C4-2B (cell line): ENCODE results near the gene ABCA8.
"Not testable (repeated sequence)": the region's sequence is repeated elsewhere in the genome, so short reads cannot be mapped to it uniquely, and the experiment has no call there.

ENCODE experiments used
- H3K27ac ChIP-seq: fragments of 450-650 bp; 2 replicates; pipeline ENCODE4 v1.5.1; 2017
- ZFX ChIP-seq: fragments of 450-650 bp; IDR thresholded peaks from 2 replicates; pipeline ENCODE4 v1.6.1; 2017
- TF ChIP-seq, protein P1 (sequence below): fragments of 450-650 bp; conservative IDR thresholded peaks from 2 replicates; pipeline ENCODE4 v1.5.1; 2017; ENCODE audit warnings: mild to moderate bottlenecking

Gene ABCA8

DNA sequence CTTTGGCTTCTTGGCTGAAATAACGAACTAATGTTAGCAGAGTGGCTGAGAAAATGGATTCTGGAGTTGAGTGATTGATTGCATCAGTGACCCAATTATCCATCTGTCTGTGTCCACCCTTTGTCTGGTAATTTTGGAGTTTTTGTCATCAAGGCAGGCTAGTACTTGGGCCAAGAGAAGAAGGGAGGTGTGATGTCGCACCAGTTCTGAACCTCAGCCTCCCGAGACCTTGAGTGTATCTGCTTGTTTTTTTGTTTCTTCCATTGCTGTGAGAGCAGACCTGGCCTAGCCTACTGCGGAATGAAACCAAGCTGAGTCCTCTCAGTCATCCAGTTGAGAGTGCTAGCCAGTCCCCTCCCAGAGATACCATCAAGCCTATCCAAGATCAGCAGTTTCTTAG lies 4.5 kb downstream of the ABCA8 start:
- no peak overlapping the region for H3K27ac ChIP-seq
- TF ChIP-seq, protein P1, sequence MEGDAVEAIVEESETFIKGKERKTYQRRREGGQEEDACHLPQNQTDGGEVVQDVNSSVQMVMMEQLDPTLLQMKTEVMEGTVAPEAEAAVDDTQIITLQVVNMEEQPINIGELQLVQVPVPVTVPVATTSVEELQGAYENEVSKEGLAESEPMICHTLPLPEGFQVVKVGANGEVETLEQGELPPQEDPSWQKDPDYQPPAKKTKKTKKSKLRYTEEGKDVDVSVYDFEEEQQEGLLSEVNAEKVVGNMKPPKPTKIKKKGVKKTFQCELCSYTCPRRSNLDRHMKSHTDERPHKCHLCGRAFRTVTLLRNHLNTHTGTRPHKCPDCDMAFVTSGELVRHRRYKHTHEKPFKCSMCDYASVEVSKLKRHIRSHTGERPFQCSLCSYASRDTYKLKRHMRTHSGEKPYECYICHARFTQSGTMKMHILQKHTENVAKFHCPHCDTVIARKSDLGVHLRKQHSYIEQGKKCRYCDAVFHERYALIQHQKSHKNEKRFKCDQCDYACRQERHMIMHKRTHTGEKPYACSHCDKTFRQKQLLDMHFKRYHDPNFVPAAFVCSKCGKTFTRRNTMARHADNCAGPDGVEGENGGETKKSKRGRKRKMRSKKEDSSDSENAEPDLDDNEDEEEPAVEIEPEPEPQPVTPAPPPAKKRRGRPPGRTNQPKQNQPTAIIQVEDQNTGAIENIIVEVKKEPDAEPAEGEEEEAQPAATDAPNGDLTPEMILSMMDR: no peak
- TF ChIP-seq ZFX: no peak

DNA sequence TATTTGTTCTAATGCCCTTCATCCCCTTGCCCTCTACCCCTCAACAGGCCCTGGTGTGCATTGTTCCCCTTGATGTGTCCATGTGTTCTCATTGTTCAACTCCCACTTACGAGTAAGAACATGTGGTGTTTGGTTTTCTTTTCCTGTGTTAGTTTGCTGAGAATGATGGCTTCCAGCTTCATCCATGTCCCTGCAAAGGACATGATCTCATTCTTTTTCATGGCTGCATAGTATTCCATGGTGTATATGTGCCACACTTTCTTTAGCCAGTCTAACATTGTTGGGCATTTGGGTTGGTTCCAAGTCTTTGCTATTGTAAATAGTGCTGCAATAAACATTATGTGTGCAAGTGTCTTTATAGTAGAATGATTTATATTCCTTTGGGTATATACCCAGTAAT lies 7.3 kb downstream of the ABCA8 start:
- H3K27ac ChIP-seq: not testable (repeated sequence)

DNA sequence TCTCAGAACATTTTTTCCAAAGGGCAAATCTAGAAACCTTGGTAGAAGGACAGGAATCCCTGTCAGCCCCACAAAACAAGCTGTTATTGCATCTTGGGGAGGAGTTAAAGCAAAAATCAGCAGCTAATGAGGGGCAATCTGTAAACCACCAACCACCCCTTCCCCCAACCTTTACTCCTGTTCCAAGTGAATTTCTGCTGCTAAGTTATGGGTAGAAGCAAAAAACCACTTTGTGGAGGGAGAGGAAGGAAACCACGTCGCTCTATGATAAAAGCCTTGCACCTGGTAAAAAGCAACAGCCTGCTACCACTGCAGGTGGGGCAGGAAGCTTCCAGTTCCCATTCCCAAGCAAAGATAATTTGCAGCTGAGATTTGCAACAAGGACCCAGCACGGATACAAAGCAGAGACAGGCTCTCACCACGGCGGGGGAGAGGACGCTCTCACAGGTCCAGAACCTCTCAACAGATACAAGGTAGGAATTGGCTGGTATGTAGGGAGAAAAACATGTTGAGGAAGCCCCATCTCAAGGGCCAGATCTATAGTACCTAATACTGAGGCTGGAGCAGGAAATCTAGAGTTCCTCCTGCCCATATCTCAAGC lies 10.7 kb downstream of the ABCA8 start:
- no peak for TF ChIP-seq ZFX
- TF ChIP-seq, protein P1: no peak
- no peak overlapping the region for H3K27ac ChIP-seq

DNA sequence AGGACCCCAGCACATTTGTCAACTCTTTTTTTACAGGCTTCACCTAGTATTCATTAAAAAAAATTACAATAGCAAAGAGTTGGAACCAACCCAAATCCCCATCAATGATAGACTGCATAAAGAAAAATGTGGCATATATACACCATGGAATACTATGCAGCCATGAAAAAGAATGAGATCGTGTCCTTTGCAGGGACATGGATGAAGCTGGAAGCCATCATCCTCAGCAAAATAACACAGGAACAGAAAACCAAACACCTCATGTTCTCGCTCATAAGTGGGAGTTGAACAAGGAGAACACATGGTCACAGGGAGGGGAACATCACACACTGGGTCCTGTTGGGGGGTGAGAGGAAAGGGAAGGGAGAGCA lies 11.4 kb downstream of the ABCA8 start:
- H3K27ac ChIP-seq: not testable (repeated sequence)

DNA sequence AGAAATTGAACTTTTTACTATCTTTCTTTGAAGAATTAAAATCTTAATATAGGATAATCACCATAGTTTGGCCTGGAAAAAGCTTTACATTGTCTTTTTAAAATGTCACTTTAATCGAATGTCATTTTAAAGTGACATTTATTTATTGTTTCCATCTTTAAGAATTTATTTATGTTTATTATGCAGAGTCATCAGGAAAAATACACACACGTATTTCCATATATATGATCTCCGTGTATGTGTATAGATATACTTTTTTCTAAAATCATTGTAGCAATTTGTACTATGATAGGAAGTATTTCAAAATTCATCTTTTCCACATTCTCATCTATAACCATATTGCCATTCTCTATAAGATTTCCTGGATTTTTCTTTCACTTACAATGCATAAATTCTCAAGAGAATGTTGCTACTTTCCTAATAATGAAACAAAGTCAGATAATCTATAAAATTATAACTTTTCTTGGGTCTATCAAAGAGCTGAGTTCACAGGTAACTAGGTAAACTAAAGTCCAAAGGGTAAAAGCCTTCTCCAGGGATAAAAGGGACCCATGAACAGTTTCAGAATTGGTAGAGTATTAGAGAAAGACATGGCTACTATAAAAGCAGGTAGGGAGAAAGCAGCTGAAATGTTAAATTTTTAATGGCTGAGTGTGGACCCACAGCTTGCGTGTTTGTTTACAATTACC lies 11.9 kb downstream of the ABCA8 start:
- TF ChIP-seq ZFX: no peak
- TF ChIP-seq, protein P1: no peak
- H3K27ac ChIP-seq: no peak overlapping the region

DNA sequence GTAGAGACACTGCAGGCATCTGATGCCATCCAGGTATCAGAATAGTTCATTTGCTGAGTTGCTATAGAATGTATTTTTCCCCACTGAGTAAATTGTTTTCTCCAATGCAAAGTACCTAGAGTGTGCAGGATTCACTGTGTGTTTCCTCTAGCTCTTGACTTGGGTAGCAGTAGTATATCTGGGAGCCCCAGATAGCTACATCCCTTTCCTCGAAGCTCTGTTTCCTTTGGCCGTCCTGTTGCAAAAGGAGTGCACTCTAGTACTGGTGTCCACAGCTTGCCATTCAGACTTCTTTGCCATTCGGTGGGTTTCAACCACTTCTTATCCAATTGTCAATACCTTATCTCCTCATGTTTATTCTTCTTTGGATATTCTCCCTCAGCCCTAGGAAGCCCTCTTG lies 12.8 kb downstream of the ABCA8 start:
- TF ChIP-seq, protein P1: no peak
- TF ChIP-seq ZFX: no peak
- H3K27ac ChIP-seq: no peak overlapping the region

DNA sequence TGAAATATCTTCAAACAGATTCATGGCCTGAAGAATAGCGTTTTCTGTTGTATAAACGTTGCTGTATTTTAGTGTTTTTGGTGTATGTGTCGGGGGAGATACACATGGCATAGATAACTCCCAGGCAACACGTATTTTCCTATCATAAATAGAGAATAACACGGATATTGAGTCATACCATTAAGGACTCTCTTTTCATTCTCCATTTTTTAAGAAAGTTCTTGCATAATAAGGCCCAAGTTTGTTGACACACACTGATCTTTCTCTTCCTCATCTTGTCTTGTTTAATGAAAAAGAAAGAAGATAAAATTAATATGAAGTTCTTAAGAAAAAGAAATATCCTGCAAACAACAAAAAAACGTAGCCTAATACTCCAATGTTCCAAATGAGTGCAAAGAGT lies 13.4 kb downstream of the ABCA8 start:
- TF ChIP-seq, protein P1: no peak
- TF ChIP-seq ZFX: no peak
- H3K27ac ChIP-seq: no peak overlapping the region

DNA sequence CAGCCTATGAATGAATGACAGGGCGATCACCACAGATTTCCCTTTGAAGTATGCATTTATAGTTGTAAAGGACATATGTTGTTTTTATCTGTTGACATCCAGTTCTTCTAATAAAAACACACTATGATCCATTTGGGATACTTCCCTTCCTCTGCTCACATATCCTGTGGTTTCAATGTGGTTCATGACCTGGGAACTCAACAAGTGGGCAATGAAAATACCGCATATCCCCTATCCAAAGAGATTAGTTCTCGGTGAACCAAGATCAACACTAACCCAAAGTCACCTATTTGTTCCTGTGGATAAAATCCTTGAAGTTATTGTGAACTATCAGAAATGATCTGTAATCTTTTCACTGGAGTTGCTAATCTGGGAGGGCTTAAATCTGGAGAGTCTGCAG lies 16.0 kb downstream of the ABCA8 start:
- H3K27ac ChIP-seq: no peak overlapping the region
- TF ChIP-seq, protein P1: no peak
- TF ChIP-seq ZFX: no peak
